Panc1 (cell line): ENCODE data around the gene KBTBD6. TPM values are rescaled to one million over a fixed set of nuclear protein-coding genes. Genes with fewer than 3 reads are reported as not detected.

Experiments
- microRNA-seq: library from miRNA; unstranded; fragments of <30 nt; microRNA quantifications from one replicate; pipeline ENCODE4 v1.1.0, GENCODE V29; 2020; ENCODE audit not compliant: unreplicated experiment
- total RNA-seq: library from RNA; stranded (reverse); gene quantifications from one replicate; pipeline ENCODE4 v1.2.1, GENCODE V29; 2021; ENCODE audit not compliant: unreplicated experiment

Gene KBTBD6
- total RNA-seq, 1 experiment from 2014 or later: 7.9 TPM

Small RNAs within 50 kb of the gene (microRNA-seq; reads per million reads assigned to microRNA genes)
- not detected for gene MIR3168

Other genes starting within 250 kb of the KBTBD6 start
- 28.5 TPM for gene ELF1, start 113.5 kb downstream of the KBTBD6 start, total RNA-seq
- gene WBP4, start 71.3 kb downstream of the KBTBD6 start, total RNA-seq: 10.0 TPM
- 5.5 TPM for gene KBTBD7, start 61.8 kb upstream of the KBTBD6 start, total RNA-seq
- gene MTRF1, start 130.8 kb upstream of the KBTBD6 start, total RNA-seq: 13.7 TPM
- 24.2 TPM for gene NAA16, start 178.5 kb upstream of the KBTBD6 start, total RNA-seq